Astrocyte (in vitro differentiated cells and primary cell): ENCODE data around the gene ESF1. TPM values are rescaled to one million over a fixed set of nuclear protein-coding genes. Genes with fewer than 3 reads are reported as not detected.

ENCODE experiments used
- DNase-seq: peaks from one replicate; pipeline ENCODE4 v3.0.0-alpha.2; 2010; ENCODE audit warnings: low read depth
- FAIRE-seq: peaks from 2 replicates; lab custom pipeline; 2011; peaks lifted over from hg19 to GRCh38; lab: Jason Lieb, UNC
- H2AFZ ChIP-seq: 2 replicates; pipeline ENCODE4 v1.6.0; 2012; ENCODE audit warnings: low read depth, low read length, inconsistent platforms
- H3K27ac ChIP-seq: 2 replicates; pipeline ENCODE4 v1.5.1; 2011; ENCODE audit warnings: low read depth, low read length, inconsistent platforms
- H3K27me3 ChIP-seq: 2 replicates; pipeline ENCODE4 v1.6.0; 2011; ENCODE audit warnings: low read length, inconsistent platforms; ENCODE audit not compliant: insufficient read depth
- H3K36me3 ChIP-seq: 2 replicates; pipeline ENCODE4 v1.5.1; 2011; ENCODE audit warnings: low read length, inconsistent platforms; ENCODE audit not compliant: insufficient read depth
- H3K4me1 ChIP-seq: 2 replicates; pipeline ENCODE4 v1.5.1; 2011; ENCODE audit warnings: low read length, inconsistent platforms; ENCODE audit not compliant: insufficient read depth
- H3K4me2 ChIP-seq: 2 replicates; pipeline ENCODE4 v1.6.0; 2012; ENCODE audit warnings: low read length, inconsistent platforms
- H3K4me3 ChIP-seq: 2 replicates; pipeline ENCODE4 v1.5.1; 2011; ENCODE audit warnings: low read depth, mild to moderate bottlenecking, low read length, inconsistent platforms; ENCODE audit not compliant: insufficient read depth
- H3K79me2 ChIP-seq: 2 replicates; pipeline ENCODE4 v1.6.0; 2012; ENCODE audit warnings: mild to moderate bottlenecking, low read length, inconsistent platforms; ENCODE audit not compliant: insufficient read depth
- H3K9ac ChIP-seq: 2 replicates; pipeline ENCODE4 v1.6.0; 2012; ENCODE audit warnings: mild to moderate bottlenecking, low read length, inconsistent platforms
- H3K9me3 ChIP-seq: 2 replicates; pipeline ENCODE4 v1.5.1; 2012; ENCODE audit warnings: low read depth, mild to moderate bottlenecking, low read length, inconsistent platforms; ENCODE audit not compliant: insufficient read depth
- H4K20me1 ChIP-seq: 2 replicates; pipeline ENCODE4 v1.6.0; 2012; ENCODE audit warnings: low read length, inconsistent platforms; ENCODE audit not compliant: insufficient read depth
- H3K27ac Mint-ChIP-seq: one replicate; pipeline ENCODE4 v1.8.0; 2021; ENCODE audit warnings: mild to moderate bottlenecking, mixed read lengths; ENCODE audit not compliant: unreplicated experiment
- H3K27me3 Mint-ChIP-seq: one replicate; pipeline ENCODE4 v1.8.0; 2021; ENCODE audit warnings: low read depth, mixed read lengths; ENCODE audit not compliant: unreplicated experiment
- H3K36me3 Mint-ChIP-seq: one replicate; pipeline ENCODE4 v1.8.0; 2021; ENCODE audit warnings: low read depth, mixed read lengths; ENCODE audit not compliant: unreplicated experiment
- H3K4me1 Mint-ChIP-seq: one replicate; pipeline ENCODE4 v1.8.0; 2021; ENCODE audit warnings: low read depth, mixed read lengths; ENCODE audit not compliant: unreplicated experiment
- H3K4me3 Mint-ChIP-seq: one replicate; pipeline ENCODE4 v1.8.0; 2021; ENCODE audit warnings: mild to moderate bottlenecking, moderate library complexity, mixed read lengths; ENCODE audit not compliant: unreplicated experiment
- H3K9me3 Mint-ChIP-seq: one replicate; pipeline ENCODE4 v1.8.0; 2021; ENCODE audit warnings: mild to moderate bottlenecking, mixed read lengths; ENCODE audit not compliant: unreplicated experiment
- EZH2 ChIP-seq: IDR thresholded peaks from 2 replicates; pipeline ENCODE4 v1.6.1; 2012; ENCODE audit warnings: mild to moderate bottlenecking, low read length, inconsistent platforms; ENCODE audit not compliant: insufficient read depth
- total RNA-seq: library from RNA; stranded (reverse); gene quantifications from 2 replicates; pipeline ENCODE4 v1.2.1, GENCODE V29; 2021
- TF ChIP-seq, protein P1 (sequence below): IDR thresholded peaks from 2 replicates; pipeline ENCODE4 v1.5.1; 2011; ENCODE audit warnings: low read depth, mild to moderate bottlenecking, inconsistent platforms, low read length, moderate library complexity; ENCODE audit not compliant: insufficient read depth

Gene ESF1
- total RNA-seq, 1 donor from 2014 or later = 13.9 TPM

DNA sequence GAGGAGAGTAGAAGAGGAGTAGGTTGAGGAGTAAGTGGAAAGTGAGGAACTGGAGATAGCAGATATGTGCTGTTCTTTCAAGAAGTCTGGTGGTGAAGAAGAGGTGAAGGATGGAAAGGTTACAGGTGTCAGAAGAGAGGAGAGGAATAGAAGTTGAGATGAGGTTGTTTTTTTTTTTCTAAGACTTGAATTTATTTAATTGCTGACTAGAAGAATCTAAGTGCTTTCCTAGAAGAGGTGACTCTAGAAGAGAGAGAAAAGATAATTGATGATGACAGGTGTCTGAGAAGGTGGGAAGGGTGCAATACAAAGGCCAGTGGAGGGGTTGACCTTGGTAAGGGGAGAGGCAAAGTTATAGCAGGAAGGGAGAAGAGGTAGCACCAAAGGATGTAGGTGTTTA is 25.7 kb upstream of the ESF1 start:
- Histone ChIP-seq H3K27me3 (no peaks in the 10 kb centered on the region), H4K20me1 (peaks cover 6% of the 10 kb centered on the region), H3K79me2 (no peaks in the 10 kb centered on the region), H3K36me3 (peaks cover 44% of the 10 kb centered on the region), H3K9me3 (no peaks in the 10 kb centered on the region), H3K4me1 (no peaks in the 10 kb centered on the region), H3K4me2 (no peak overlapping the region), H3K27ac (no peak overlapping the region), H3K9ac (no peak overlapping the region), H2AFZ (no peak overlapping the region), H3K4me3 (no peak overlapping the region)
- Mint-ChIP-seq H3K9me3 (no peaks in the 10 kb centered on the region), H3K4me3 (no peak overlapping the region), H3K36me3 (peaks cover 8% of the 10 kb centered on the region), H3K27ac (no peak overlapping the region), H3K27me3 (no peaks in the 10 kb centered on the region), H3K4me1 (no peaks in the 10 kb centered on the region)
- FAIRE-seq (no peak), DNase-seq (no peak)
- TF ChIP-seq, protein P1, sequence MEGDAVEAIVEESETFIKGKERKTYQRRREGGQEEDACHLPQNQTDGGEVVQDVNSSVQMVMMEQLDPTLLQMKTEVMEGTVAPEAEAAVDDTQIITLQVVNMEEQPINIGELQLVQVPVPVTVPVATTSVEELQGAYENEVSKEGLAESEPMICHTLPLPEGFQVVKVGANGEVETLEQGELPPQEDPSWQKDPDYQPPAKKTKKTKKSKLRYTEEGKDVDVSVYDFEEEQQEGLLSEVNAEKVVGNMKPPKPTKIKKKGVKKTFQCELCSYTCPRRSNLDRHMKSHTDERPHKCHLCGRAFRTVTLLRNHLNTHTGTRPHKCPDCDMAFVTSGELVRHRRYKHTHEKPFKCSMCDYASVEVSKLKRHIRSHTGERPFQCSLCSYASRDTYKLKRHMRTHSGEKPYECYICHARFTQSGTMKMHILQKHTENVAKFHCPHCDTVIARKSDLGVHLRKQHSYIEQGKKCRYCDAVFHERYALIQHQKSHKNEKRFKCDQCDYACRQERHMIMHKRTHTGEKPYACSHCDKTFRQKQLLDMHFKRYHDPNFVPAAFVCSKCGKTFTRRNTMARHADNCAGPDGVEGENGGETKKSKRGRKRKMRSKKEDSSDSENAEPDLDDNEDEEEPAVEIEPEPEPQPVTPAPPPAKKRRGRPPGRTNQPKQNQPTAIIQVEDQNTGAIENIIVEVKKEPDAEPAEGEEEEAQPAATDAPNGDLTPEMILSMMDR = no peak
- no peak for TF ChIP-seq EZH2

GRCh38 chr20:13809855-13810254 is 25.1 kb upstream of the ESF1 start:
- H3K36me3 Mint-ChIP-seq = peaks cover 6% of the 10 kb centered on the region
- no peaks in the 10 kb centered on the region for H3K27me3 Mint-ChIP-seq
- no peak overlapping the region for H3K4me3 Mint-ChIP-seq
- H3K9me3 Mint-ChIP-seq = no peaks in the 10 kb centered on the region
- TF ChIP-seq EZH2 = no peak
- TF ChIP-seq, protein P1 = no peak
- Histone ChIP-seq H3K4me2 (no peak overlapping the region), H3K36me3 (peaks cover 43% of the 10 kb centered on the region), H3K27ac (no peak overlapping the region), H3K4me3 (no peak overlapping the region), H3K9me3 (no peaks in the 10 kb centered on the region), H3K4me1 (no peaks in the 10 kb centered on the region), H3K9ac (no peak overlapping the region), H3K79me2 (no peaks in the 10 kb centered on the region), H2AFZ (no peak overlapping the region), H4K20me1 (peaks cover 6% of the 10 kb centered on the region), H3K27me3 (no peaks in the 10 kb centered on the region)
- no peaks in the 10 kb centered on the region for H3K4me1 Mint-ChIP-seq
- FAIRE-seq = no peak
- no peak for DNase-seq
- no peak overlapping the region for H3K27ac Mint-ChIP-seq

- no peak overlapping the region for H3K27ac Mint-ChIP-seq
- no peak overlapping the region for H3K4me2 ChIP-seq
- H3K9ac ChIP-seq = no peak overlapping the region
- H3K27ac ChIP-seq = no peak overlapping the region
- no peaks in the 10 kb centered on the region for H3K4me1 Mint-ChIP-seq
- no peak overlapping the region for H2AFZ ChIP-seq
- H3K9me3 Mint-ChIP-seq = no peaks in the 10 kb centered on the region
- no peaks in the 10 kb centered on the region for H3K27me3 Mint-ChIP-seq
- H4K20me1 ChIP-seq = peaks cover 6% of the 10 kb centered on the region
- no peak overlapping the region for H3K4me3 Mint-ChIP-seq
- FAIRE-seq (no peak), DNase-seq (no peak)
- TF ChIP-seq, protein P1 = no peak
- no peak for TF ChIP-seq EZH2
- no peaks in the 10 kb centered on the region for H3K27me3 ChIP-seq
- H3K79me2 ChIP-seq = no peaks in the 10 kb centered on the region
- H3K4me3 ChIP-seq = no peak overlapping the region
- peaks cover 48% of the 10 kb centered on the region for H3K36me3 ChIP-seq
- no peaks in the 10 kb centered on the region for H3K9me3 ChIP-seq
- H3K36me3 Mint-ChIP-seq = peaks cover 6% of the 10 kb centered on the region
- H3K4me1 ChIP-seq = no peaks in the 10 kb centered on the region
Observed at GRCh38 chr20:13809373-13809772, 24.7 kb upstream of the ESF1 start.
